GM12801 (cell line): Measurements from ENCODE around the gene HMGXB3.

ENCODE experiments used
- CTCF ChIP-seq: IDR thresholded peaks from one replicate; pipeline ENCODE4 v1.5.1; 2011; ENCODE audit warnings: control low read depth; ENCODE audit not compliant: insufficient read length; ENCODE audit errors: extremely low read depth

The HMGXB3 gene

DNA sequence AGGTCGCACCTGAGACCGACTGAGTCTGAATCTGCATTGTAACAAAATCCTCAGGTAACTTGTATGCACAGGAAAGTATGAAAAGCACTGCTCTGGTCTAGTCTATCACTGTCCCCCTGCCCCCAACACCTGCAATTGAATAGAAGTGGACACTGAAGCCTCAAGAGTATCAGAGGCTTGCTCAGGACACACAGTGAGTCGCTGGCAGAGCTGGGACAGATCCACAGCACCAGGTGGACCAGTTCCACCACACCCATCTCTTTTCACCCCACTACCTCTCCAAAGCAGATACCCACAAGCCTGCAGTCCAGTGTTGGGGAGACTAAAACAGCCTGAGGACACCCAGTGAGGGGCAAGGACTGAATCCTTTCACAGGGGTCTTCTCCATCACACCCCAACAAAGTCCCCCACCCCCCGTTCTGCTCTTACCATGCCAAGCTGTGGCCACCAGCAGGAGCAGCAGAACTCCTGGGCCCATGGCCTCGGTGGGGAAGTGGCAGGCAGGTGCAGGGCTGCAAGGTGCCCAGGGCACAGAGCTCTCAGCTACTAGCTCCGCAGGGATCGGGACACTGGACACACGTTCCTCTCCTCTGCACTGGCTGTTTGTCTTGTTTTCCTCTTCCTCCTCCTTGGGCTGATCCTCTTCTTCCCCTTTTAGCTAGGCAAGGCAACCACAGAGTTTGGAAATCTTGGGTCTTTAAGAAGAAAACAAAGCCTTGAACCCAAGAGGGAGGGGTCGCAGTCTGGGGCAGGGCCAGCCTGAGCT is 85.6 kb downstream of the HMGXB3 start, which contains the start of gene CSF1R:
TSS of gene CSF1R (minus strand) at position 605 of the 766 bp plus-strand sequence. CDS start at position 478, 127 bp downstream.
- TF ChIP-seq CTCF = no peak

DNA sequence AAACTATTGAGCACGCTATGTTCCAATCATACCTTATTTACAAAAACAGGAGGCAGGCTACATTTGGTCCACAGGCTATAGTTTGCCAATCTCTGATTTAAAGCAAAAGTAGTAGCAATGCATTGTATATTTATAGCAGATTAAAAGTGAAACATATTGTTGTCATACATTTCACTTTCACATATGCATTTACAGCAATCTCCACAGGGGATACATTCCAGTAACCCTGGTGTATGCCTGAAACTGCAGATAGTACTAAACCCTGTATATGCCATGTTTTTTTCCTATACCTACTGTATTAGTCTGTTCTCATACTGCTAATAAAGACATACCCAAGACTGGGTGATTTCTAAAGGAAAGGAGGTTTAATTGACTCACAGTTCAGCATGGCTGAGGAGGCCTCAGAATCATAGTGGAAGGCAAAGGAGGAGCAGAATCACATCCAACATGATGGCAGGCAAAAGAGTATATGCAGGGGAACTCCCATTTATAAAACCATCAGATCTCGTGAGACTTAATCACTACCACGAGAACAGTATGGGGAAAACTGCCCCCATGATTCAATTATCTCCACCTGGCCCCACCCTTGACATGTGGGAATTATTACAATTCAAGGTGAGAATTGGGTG is 91.7 kb downstream of the HMGXB3 start:
- no peak for TF ChIP-seq CTCF

- no peak for TF ChIP-seq CTCF
These were observed 96.6 kb downstream of the HMGXB3 start for GRCh38 chr5:150097152-150097551.

- no peak for TF ChIP-seq CTCF
These were observed 100.5 kb downstream of the HMGXB3 start for GRCh38 chr5:150101023-150101422.
